ENCODE results near the gene RAD51B. TPM values are rescaled to one million over a fixed set of nuclear protein-coding genes. Genes with fewer than 3 reads are reported as not detected.

Gene RAD51B
- total RNA-seq, 1 experiment from 2014 or later = 20.0 TPM

DNA sequence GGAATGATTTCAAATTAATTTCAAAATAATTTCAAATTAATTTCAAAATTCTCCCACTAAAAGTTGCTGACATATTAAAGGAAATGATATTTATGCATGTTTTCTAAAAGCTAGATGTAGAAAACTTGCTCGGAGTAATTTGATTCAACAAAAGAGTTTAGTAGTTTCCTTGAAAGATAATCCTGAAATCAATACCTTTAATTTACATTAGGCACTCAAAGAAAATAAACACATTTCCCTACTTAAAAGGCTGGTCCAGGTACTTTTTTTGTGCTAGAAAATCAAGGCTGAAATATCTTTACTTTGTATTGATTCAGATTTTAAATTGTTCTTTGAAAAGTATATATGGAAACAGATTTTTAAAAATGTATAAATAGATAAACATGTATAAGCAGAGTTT lies 370.5 kb downstream of the RAD51B start:
- CTCF ChIA-PET = no interaction called here
- H2AFZ ChIP-seq (ENCODE audit: low read depth, low read length, poor library complexity, severe bottlenecking) = no peak overlapping the region
- H3K4me3 ChIP-seq (replicated peaks in 1 of 2; ENCODE audit: low read depth in 1 of 2, low read length in 2 of 2) = no peak overlapping the region
- no peaks in the 10 kb centered on the region; the same call in 1 of the 2 replicates for H3K9me2 ChIP-seq (ENCODE audit: insufficient read depth)
- peaks cover 16 to 64% of the 10 kb centered on the region in 2 experiments for H3K4me1 ChIP-seq (ENCODE audit: control insufficient read depth in 1 of 2, insufficient read depth in 2 of 2, low read length in 2 of 2)
- no peaks in the 10 kb centered on the region for H3K27me3 ChIP-seq (ENCODE audit: insufficient read depth, low read length)
- intact Hi-C loops (cut with micrococcal nuclease) = no loop called here
- H3K9me3 ChIP-seq (ENCODE audit: control insufficient read depth in 1 of 2, insufficient read depth in 1 of 2, low read depth in 1 of 2, low read length in 2 of 2) = no peaks in the 10 kb centered on the region
- TF ChIP-seq, protein P1, sequence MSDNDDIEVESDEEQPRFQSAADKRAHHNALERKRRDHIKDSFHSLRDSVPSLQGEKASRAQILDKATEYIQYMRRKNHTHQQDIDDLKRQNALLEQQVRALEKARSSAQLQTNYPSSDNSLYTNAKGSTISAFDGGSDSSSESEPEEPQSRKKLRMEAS (IDR thresholded peaks at IDR 0.05) = no peak
- TF ChIP-seq TCF7L2 (IDR thresholded peaks at IDR 0.05; ENCODE audit: borderline replicate concordance, extremely low read depth, insufficient read depth, insufficient read length) (no peak), EZH2phosphoT487 (IDR thresholded peaks at IDR 0.05; ENCODE audit: borderline replicate concordance) (no peak), REST (IDR thresholded peaks at IDR 0.05; ENCODE audit: low read depth) (no peak), ZFX (IDR thresholded peaks at IDR 0.05) (no peak), FOSL1 (IDR thresholded peaks at IDR 0.05; ENCODE audit: low read depth) (no peak), POLR2AphosphoS5 (IDR thresholded peaks at IDR 0.05; ENCODE audit: low read depth, low read length) (no peak), ZNF274 (IDR thresholded peaks at IDR 0.05; ENCODE audit: low read depth, low read length) (no peak)
- TF ChIP-seq, protein P2, sequence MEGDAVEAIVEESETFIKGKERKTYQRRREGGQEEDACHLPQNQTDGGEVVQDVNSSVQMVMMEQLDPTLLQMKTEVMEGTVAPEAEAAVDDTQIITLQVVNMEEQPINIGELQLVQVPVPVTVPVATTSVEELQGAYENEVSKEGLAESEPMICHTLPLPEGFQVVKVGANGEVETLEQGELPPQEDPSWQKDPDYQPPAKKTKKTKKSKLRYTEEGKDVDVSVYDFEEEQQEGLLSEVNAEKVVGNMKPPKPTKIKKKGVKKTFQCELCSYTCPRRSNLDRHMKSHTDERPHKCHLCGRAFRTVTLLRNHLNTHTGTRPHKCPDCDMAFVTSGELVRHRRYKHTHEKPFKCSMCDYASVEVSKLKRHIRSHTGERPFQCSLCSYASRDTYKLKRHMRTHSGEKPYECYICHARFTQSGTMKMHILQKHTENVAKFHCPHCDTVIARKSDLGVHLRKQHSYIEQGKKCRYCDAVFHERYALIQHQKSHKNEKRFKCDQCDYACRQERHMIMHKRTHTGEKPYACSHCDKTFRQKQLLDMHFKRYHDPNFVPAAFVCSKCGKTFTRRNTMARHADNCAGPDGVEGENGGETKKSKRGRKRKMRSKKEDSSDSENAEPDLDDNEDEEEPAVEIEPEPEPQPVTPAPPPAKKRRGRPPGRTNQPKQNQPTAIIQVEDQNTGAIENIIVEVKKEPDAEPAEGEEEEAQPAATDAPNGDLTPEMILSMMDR (IDR thresholded peaks at IDR 0.05 in 2 of 3, conservative IDR thresholded peaks at IDR 0.05 in 1 of 3; ENCODE audit: borderline replicate concordance in 1 of 3, insufficient read depth in 1 of 3, low read depth in 2 of 3, low read length in 2 of 3) = no peak
- TF ChIP-seq, protein P3, sequence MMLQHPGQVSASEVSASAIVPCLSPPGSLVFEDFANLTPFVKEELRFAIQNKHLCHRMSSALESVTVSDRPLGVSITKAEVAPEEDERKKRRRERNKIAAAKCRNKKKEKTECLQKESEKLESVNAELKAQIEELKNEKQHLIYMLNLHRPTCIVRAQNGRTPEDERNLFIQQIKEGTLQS (IDR thresholded peaks at IDR 0.05) = no peak
- H3K27ac ChIP-seq (ENCODE audit: low read depth, low read length) = peak overlapping the region; percentile 85; the same call in 1 of the 2 replicates
- no peak for ATAC-seq
- no TSS peak for BruUV-seq (replicated peaks)
- DNase-seq (ENCODE audit: low read depth, low spot score) = no peak
- no peak overlapping the region for H3K9ac ChIP-seq (ENCODE audit: low read length)
- no peak overlapping the region for H3K4me2 ChIP-seq (ENCODE audit: low read length)
- POLR2A ChIA-PET = no interaction called here
- no peaks in the 10 kb centered on the region for H4K20me1 ChIP-seq (ENCODE audit: insufficient read depth)
- RAD21 ChIA-PET (ENCODE audit: low non-redundant PET in 1 of 2, low total read pairs in 2 of 2, uncharacterized antibody in 2 of 2, unreplicated experiment in 2 of 2) = no interaction called here
- H3K36me3 ChIP-seq (ENCODE audit: control insufficient read depth in 1 of 2, insufficient read depth in 2 of 2, low read length in 2 of 2) = no peaks in the 10 kb centered on the region
- no peaks in the 10 kb centered on the region for H3K79me2 ChIP-seq (ENCODE audit: insufficient read depth, low read length)

Measured in HCT116 (cell line).